ENCODE results near the gene ANTXR1.

The ANTXR1 gene

DNA sequence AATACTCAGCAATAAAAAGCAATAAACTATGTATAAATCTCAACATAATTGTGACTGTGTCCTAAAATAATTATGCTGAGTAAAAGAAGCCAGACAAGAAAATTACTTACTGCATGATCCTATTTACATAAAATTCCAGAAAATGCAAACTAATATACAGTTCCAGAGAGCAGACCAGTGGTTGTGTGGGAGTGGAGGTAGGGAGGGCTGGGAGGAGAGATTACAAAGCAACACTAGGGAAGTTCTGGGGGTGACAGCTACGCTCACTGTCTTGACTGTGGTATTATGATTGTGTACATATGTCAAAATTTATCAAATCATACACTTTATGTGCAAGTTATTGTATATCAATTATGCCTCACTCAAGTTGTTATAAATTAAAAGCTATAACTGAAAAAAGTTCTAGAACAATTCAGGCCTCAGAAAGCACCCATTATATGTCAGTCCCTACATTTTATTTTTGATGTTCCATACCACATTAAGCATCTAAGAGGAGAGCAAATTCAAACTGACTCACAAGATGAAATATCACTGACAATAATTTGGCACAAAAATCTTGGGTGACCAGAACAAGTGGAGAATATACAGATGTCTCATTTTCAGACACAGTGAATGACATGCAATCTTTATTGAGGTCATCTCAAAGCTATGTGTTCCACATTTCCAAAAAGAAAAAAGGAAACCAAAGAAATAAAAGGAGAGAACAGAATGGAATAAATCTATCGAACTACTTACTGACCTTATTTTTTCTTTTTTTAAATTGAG lies 85.1 kb downstream of the ANTXR1 start:
- DNase-seq (ENCODE audit: low read depth) = peak; percentile 65

DNA sequence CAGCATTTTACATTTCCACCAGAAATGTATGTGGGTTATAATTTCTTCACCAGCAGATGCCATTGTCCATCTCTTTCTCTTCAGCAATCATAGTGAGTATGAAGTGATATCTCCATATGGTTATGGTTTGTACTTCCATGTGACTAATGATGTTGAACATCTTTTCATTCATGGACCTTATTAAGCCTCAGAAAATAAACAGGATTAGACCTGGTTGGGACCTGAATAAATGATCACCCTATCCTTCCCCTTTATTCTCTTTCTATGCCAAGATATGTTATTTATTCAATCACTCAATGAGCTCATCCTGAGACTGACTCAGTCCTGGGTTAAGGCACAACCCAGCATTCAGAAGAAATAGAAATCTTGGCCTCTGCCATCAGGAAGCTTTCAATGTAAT lies 86.6 kb downstream of the ANTXR1 start:
- DNase-seq (ENCODE audit: low read depth) = peak; percentile 37

DNA sequence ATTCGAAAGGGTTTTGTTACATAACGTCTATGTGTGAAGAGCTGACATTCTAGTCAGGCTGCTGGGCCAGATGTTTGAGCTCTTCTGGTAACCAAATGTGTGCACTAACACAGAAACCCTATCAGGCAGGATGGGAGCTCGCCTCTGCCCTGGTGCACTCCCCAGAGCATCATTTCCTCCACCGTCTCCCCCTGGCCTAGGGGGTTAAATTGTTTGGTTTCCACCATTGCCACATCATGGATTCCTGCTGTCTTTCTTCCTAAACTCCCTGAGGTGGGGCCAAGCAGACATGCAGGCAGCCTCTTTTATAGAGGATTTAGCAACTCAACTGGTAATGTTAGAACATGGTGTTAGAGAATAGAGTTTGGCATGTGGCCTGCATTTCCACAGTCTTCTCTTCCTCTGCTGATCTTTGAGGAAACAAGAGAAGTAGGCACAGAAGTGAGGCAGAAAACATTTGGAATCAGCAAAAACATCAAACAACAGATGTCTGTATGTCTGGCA lies 87.3 kb downstream of the ANTXR1 start:
- peak; percentile 73 for DNase-seq (ENCODE audit: low read depth)

DNA sequence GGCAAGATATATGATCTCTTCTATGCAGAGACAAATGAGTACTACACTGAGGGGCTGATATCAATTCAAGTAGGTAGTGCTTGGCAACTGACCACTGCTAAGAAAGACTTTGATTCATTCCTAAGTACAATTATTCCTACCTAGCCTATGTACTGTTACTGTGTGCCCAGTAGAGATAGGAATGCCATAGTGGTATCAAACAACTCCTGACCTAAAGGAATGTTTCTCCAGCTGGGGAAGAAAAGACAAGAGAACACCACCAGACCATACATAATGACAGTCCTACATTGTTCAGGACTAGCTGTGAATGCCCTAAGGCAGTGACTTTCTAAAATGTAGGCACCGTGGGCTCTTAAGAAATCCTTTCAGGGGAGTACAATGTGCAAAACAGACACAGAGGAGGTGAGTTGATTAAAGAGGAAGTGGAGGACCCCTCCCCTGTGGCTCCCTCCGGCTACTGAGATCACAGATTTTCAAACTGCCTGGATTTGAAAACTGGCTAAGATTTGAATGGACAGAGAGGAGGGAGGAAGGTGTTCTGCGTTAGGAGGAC lies 89.1 kb downstream of the ANTXR1 start:
- no peak for DNase-seq (ENCODE audit: low read depth)

DNA sequence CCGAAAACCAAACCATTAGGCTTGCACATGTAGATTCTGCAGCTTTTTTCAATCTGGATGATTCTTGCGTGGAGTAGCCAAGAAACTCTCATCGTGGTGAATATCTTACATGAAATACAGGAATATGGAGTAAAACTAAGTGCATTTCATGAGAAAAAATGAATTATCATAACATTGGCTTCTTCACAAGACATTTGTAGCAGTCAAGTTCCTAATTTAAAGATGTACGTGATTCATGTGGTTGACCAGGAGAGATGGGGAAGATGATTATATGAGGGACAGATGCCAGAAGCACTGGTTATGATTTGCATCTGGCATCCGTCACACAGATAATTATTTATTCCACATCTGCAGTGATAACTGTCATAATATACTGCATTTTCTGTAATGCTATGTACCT lies 90.4 kb downstream of the ANTXR1 start:
- DNase-seq (ENCODE audit: low read depth) = no peak

DNA sequence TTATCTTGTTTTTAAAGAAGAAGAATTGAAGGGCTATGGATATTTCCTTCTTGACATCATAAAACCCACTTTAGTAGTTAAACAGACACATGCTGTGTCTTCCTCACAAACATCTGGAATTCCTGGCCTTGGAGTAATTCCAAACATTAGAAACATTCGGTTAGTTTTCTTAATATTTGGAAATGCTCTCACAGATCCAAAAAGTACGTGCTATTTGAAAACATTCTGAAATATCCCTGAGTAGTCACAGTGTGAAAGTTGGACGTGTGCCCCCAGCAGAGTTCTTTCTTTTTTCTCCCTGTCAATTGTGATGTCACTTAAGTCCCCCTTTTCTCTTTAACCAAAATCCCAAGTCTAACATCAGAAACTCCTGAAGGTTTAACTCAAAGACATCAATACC lies 91.3 kb downstream of the ANTXR1 start:
- no peak for DNase-seq (ENCODE audit: low read depth)

DNA sequence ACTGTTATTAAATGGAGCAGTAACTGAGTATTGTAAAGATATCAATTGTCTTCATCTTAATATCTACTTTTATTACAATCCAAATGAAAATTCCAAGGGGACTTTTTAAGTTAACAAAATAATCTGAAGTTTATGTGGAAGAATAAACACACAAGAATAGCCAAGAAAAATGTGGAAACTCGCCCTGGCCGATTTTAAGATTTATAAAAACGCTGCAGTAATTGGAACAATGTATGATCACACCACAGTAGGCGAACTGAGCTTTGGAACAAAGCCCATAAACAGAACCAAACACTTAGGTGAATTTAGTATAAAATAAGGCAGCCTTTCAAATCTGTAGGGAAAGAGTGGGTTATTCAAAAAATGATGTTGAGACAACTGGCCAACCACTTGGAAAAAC lies 96.3 kb downstream of the ANTXR1 start:
- DNase-seq (ENCODE audit: low read depth) = no peak

DNA sequence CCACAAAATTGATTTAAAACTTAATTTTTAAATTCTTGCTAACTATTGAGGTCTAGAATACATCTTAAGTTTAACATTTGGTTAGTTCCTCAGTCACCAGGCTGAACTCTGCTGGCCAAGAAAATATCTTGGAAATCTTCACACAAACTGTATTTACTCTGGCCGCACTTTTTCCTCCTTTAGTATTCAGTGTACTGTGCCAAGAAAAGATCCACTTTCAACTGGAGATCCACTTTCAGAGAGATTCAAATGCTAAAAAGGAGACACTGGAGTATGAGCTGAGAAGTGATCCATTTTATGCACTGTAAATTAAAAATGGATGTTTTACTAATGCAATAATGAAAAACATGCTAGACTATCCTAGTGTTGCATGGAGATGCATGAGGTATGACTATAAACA lies 98.1 kb downstream of the ANTXR1 start:
- DNase-seq (ENCODE audit: low read depth) = no peak

DNA sequence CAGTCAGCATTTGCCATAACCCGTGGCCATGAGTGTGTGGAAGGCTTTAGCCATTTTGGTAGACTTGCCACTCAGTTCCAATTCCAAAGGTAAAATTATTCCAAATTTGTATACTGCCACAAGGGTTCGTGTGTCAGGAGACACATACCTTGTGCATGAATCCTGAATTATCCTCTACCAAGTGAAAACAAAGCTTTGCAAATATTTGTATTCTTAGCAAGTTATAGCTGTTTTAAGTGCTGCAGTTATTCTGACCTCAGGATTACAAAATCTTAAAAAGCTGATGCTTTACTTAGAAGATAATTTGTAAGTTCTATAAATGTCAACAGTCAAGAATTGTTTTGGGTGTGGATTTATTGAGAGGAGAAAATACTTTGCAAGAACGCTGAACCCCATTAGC lies 100.6 kb downstream of the ANTXR1 start:
- DNase-seq (ENCODE audit: low read depth) = no peak

DNA sequence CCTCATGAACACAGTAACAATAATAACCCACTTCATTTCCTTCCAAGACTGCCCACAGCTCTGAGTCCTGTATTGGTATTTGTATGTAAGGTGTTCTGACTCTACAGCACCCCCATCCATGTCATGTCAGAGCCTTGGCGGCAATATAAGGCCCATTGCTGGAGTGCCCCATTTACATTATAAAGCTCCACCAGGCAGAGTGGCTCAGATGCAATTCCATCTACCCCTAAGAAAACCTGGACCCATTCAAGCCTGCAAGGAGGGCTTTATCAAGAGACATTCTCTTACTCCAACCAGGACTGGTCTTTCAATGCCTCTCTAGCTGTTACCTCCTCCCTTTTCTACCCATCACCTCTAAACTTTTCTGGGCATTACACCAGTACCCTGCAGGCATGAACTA lies 101.6 kb downstream of the ANTXR1 start:
- no peak for DNase-seq (ENCODE audit: low read depth)

DNA sequence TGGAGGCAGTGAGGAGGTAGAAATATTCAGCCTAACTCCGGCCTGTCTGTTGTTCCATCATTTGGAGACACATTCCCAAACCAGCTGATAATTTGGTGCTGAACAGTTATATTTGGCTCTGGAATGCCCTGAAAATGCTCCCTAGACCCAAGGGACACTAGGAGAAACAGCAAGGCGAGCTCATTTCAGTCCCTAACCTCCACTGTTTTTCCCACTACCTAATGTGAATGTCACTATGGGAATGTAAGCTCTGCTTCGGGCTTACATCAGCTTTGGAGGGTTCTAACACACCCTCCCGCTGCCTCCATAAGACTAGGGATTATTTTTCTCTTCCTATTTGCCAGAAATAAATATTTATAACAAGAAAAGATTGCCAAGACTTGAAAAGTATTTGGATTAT lies 103.5 kb downstream of the ANTXR1 start:
- no peak for DNase-seq (ENCODE audit: low read depth)

DNA sequence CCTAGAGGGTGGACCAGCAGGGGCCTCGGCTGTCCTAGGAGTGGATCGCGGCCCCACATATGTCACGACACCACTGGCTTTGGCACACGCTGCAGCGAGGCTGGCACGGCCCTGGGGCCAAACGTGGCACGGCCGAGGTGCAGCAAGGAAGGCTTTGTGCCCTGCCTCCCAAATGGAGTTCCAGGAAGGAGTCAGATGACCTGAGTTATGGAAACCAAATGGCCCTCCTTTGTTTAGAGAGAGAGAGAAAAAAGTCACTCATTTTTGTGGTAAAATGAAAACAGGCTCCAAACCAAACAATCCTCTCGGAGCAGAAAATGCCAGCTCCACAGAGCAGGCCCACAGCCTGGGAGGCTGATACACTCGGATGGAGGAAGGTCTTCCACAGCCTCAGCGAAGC lies 105.6 kb downstream of the ANTXR1 start:
- no peak for DNase-seq (ENCODE audit: low read depth)

DNA sequence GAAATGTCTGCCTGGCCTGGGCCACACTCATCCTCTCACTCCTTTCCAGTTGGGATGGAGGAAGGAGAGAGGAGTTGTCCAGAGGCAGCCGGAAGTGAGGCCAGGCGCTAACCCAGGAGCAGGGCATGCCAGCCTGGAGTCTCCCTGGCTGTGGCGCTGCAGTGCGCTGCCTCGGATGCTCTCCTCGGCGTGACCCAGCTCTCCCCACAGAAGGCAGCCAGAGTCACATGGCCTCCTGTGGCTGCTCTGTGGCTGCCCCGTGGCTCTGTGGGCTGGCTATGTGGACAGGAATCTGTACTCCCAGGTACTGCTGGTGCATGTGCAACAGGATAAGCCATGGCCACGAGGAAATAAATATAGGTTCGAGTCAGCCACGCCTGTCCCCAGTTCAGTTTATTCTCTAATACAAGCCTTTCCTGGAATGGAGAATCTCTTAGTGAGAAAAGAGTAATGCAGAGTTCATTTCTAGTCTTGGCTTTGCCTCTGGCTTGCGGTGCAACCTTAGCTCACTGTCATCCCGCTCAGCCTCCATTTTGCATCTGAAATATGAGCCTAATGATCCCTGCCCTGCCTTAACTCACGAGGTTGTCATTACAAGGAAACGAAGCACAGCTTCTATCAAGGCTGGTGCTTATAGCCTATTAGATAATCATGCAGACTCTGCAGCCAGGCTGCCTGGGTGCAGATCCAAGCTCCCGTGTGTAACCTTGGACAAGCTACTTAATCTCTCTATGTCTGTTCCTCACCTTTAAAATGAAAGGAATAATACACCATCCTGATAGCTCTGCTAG lies 106.3 kb downstream of the ANTXR1 start:
- DNase-seq (ENCODE audit: low read depth) = no peak

DNA sequence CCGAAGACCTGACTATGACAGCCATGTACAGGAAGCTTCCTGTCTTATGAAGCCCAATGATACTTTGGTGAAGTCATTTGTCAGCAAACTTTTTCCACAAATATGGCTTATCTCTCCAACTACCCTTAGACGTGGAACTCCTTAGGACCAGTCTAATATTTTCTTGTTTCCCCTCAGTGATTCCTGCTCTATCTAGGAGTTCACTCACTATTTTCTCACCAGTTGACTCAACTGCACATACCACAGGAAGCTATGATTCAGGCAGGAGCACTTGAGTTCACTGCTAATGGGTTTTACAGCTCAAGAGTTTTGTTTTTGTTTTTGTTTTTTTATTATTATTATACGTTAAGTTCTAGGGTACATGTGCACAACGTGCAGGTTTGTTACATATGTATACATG lies 109.3 kb downstream of the ANTXR1 start:
- DNase-seq (ENCODE audit: low read depth) = peak; percentile 89

DNA sequence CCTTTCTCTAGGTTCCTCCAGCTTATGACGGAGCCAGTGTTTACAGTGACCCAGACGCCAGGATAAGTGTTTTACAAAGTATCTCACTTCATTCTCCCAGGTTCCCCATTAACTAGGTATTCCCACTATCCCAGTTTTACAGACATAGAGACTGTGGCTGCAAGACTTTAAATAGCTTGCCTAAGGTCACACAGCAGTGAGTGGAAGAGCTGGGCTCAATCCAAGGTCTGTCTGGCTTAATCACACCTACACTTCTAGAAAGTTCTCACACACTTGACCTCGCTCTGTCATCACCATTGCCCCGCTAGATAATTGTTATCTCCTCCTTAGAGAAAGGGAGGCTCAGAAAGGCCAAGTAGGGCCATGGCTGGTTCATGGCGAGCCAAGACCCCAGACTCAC lies 110.2 kb downstream of the ANTXR1 start:
- peak; percentile 54 for DNase-seq (ENCODE audit: low read depth)

DNA sequence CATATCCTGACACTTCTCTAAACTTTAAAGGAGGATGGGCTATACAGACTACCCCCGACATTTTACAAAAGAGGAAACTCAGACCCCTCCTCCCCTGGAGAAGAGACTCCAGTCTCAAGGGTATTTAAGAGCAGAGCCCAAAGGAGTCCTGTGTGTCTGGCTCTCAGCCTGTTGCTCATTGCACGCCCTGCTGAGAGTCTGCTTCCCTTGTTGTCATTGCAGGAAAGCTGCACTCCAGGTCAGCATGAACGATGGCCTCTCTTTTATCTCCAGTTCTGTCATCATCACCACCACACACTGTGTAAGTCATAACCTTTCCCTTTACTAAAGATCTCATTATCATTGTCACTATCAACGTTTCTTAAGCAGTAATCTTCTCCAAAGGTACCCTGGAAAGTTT lies 111.4 kb downstream of the ANTXR1 start:
- no peak for DNase-seq (ENCODE audit: low read depth)

DNA sequence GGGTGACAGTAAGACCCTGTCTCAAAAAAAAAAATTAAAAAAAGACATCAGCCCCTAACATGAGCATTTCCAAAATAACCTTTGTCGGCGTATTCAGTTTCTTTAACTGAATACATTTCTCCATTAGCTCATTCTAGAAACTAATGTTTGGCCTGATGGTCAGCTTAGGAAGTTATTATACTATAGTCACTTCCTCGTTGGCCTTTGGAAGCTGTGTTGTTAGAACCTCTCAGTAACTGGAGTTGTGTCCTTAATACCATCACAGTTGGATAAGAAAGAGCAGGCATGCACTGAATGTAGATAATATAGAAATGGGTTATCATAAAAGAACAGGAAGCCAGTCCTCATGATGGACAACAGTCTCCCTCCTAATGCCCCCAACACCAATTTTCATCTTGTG lies 112.8 kb downstream of the ANTXR1 start:
- no peak for DNase-seq (ENCODE audit: low read depth)

DNA sequence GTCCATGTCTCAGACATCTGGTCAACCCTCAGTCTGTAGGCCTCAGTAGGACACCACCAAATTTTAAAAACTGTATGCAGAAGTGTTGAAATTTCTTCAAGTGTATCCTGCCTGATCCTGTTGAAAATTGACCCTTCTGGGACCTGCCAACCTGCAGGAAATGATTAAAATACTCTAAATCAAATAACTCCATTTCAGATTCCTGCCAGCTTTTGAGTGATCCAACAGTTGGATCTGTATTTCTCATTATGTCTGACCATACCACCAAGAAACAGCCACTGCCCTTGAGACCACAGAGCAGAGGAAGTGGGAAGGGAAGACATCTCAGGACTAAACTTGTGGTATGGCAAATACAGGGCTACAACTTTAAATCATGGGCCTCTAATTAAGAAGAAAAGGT lies 113.4 kb downstream of the ANTXR1 start:
- no peak for DNase-seq (ENCODE audit: low read depth)

DNA sequence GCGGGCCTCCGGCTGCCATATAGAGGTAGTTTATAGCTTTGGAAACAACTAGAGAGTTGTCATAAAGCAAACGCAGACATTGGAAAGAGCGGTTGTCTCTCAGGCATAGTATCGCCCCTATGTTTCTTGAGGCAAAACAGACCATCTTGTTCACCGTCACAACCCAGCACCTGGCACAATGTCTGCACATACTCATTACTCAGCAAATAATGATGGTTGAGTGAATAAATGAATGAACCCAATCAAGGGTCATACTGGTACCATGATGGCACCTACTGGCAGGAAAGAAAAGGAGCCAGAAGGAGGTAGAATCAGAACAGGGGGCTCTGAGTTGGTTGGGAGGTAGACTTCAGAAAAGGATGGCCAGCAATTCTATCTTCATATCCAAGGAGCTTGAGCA lies 118.5 kb downstream of the ANTXR1 start:
- DNase-seq (ENCODE audit: low read depth) = no peak

DNA sequence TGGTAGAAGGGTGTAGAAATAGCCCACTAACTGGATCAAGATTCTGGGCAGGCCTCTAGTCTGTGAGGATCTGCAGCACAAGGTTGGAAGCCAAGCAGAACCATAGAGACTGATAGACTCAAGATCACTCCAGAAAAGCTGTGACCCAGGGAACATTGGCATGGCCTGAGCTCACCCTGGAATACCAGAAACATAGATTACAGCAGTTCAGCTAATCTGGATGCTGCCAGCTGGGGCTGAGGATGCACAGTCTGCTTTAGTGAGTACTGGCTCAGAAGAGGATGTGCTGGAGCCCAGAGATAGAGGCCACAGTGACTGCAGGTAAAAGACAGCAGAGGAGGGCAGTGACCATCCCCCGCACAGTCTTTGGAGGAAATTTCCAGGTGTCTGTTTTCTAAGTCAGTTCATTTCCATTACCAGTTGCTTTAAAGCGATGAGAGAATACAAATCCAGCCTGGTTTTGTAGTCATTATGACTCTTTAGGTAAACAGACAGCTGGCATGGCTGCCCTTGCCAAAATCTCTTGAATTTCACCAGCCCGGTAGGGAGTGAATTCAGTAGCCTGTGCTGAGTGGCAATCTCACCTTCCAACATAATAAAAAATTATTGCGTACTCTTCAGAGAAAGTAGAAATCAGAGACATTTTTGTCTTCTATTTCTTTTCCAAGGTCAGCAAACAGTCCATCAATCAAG lies 119.2 kb downstream of the ANTXR1 start:
- DNase-seq (ENCODE audit: low read depth) = no peak

DNA sequence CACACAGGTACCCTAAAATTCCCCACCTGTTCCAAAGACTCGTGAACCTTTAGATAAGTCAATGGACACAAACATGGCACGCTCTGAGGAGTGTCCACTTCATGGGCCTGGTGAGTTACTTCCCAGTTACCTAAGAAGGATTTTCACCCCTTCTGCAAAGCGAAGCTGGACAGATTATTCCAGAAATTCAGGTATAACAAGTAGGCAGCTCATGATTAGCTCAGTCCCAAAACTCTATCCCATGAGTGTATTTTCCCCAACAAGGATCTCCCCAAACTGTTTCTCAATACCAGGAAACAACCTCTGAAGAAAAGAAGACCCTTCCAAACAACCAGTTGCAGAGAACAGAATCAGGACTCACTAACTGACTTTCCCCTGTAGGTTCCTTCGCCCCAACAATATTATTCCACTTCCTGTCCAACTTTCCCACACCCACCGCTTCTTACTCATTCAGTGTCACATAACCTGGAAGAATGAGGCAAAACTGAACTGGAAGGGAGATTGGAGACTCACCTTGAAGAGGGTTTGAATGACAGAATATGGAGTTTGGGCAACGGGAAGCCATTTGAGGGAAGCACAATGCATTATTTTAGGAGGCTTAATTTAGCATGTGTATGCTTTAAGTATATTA lies 120.1 kb downstream of the ANTXR1 start:
- DNase-seq (ENCODE audit: low read depth) = no peak

DNA sequence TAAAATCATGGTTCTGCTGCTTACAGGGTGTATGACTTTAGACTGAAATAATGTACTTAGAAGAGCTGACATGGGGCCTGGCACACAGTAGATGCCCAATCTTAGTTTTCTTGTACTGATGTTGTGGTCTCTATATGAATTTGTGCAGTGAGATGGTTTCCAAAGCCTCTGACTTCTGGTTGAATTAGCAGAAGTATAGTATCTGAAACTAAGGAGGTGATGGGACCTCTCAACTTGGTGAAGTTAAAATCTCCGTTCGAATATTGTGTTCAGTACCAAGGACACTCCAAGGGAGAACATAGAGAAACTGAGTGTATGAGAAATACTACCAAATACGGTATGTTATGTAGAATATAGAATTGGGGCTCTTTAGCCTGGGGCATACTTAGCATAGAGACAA lies 120.9 kb downstream of the ANTXR1 start:
- DNase-seq (ENCODE audit: low read depth) = no peak

Data from amniotic epithelial cell (primary cell).